NCI-H524 (cell line): ENCODE data around the gene SALL3.

Experiments used
- DNase-seq, 2 experiments: peaks; one replicate each; lab custom pipeline; 2025; lab: John Stamatoyannopoulos, UW

Gene SALL3

DNA sequence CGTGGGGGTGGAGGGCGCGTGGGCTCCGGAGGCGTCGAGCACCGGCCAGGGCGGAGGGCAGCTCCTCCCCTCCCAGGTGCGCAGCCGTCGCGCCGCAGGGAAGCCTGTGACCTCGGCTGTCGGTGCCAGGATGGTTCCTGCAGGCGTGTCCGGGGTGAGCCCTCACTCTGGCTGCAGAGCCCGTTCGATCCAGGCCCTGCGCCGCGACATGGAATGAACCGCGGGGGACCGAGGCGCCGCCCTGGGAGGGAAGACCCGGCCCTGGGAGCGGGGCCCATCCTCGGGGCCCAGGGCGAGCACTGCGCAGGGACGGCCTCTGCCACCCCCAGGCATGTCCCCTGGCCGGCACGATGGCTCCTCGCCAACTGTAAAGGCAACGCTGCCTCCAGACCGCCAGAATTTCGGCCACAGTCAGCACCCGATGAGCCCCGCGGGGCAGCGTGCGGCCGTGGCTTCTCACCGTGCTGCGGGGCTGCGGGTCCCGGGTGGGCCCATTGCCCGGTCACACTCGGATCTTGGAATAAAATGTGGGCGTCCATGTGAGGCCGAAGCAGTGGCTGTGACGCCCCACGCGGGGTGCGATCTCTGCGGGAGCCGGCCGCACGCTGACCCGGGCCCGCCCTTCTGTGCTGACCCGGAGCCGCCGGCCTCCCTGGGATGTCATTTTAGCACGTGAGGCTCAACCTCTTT is 26.6 kb downstream of the SALL3 start:
- DNase-seq, result no peak

DNA sequence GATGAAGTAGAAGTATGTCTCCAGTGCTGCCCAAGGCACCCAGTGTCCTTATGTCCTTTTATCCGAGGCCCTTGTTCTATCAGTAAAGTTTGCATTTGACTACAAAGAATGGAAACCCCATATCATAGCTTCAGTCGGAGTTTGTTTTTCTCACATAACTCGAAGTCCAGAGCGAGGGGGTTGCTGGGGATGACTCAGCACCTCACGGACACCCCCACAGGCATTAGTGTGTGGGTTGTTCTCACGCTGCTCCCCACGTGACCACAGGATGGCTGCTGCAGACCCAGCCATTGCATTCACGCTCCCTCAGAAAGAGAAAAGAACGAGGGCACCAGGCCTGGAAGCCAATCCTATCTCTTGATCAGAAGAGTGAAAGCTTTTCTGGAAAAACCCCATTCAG is 27.8 kb downstream of the SALL3 start:
- no peak for DNase-seq

DNA sequence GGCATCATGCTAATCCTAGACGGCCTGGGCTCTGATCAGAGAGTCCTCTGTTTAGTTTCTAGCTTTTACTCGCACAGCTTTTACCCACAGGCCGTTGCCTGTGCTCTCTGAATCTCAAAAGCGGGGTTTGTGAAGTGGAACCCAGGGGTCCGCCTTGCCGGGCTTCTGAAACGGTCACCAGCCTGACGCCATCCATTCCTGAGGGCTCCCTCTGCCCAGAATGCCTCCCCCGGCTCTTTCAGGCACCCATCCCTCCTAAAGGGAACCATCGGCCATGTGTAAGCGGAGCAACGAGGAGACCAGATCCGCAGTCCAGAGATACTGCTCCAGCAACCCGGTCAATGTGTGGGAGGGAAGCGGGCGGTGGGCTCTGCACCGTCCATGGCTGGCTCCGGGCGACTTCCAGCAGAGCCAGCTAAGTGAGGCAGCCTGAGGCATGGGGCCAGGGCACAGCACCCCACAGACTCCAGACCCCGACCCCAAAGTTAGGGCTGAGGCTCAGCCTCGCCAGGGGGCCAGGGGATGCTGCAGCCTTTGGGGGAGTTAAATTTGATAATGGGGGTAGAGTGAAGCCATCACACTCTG is 28.8 kb downstream of the SALL3 start:
- no peak for DNase-seq

DNA sequence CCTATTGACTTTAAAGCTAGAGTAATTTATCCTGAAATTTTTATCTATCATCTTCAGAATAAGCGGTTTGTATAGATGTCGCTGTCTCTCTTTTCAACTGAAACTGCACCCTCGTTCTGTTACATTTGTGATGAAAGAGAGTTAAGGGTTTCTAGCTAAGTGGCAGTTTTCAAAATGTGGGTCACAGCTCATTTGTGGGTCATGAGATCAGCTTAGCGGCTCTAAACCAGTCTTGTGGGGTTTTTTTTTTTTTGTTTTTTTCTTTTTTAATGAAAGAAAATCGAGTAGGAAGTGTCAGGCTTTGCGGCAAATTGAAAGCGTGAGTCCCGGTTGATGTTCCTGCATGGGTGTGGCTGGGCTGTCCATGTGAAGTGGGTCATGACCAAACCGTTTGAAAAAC is 31.2 kb downstream of the SALL3 start:
- DNase-seq, result no peak

DNA sequence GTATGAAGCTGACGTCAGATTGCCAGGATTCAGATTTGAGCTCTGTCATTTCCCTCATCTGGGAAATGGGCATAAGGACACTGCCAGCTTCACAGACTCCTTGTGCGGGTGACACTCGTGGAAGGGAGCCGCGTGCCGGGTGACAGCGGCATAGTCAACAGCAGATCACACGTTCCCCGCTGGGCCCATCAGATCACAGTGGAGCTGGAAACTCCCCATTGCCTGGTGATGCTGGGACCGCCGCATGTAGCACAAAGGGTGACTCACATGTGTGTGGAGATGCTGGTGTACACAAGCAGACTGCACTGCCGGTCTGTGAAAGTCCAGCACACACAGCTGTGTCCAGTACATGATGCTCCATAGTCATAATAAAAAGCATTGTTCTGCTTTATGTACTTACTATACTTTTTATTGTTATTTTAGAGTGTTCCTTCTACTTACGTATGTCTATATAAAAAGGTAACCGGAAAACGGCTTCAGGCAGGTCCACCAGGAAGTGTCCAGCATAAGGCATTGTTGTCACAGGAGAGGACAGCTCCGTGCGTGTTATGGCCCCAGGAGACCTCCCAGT is 31.8 kb downstream of the SALL3 start:
- no peak for DNase-seq

DNA sequence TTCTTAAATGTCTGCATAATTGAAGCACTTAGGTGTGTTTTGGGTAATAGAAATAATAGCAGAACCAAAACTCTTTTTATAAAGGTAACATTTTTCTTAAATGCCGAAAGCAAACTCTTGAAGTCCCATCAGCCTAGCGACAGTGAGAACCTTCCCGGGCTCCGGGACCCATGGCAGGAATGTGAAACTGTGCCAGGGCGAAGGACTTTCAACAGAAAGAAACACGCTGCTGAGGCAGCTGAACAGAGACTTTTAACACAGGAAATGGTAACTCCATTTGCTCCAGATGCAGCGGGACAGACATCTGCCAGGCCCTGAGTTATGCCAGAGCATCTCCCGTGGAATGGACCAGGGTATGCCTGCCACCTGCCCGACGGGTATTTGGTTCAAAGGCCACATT is 34.3 kb downstream of the SALL3 start:
- no peak for DNase-seq

DNA sequence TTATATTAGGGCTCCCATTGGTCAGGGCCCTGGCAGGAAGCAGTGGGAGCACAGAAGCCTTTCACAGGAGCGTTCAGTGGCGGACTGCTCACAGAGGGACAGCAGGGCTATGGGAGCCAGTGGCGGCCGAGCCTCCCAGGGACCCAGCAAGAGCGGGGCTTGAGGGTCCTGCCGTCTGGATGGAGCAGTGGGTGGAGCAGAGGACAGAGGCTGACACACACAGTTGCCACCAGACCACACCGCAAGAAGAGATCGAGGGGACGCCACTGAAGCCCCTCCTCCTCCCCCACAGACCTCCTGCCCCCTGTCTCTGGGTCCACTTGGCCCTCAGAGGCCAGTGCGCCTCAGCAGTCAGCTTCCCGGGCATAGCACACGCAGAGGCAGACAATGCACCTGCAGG is 39.3 kb downstream of the SALL3 start:
- DNase-seq, result no peak

DNA sequence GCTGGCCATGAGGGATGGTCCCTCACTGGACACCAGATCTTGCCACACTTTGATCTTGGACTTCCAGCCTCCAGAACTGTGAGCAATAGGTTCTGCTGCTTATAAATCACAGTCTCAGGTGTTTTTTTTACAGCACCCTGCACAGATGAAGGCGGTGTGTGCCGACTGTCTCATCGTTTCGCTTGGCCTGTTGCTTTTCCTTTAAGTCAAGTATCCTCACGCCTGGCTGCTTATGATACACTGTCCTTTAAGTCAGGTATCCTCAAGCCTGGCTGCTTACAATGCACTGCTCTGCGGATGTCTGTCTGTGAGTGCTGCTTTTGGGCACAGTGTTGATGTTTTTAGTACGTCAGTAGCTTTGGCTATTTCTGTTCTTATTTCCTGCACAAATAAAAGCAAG is 40.3 kb downstream of the SALL3 start:
- no peak for DNase-seq

DNA sequence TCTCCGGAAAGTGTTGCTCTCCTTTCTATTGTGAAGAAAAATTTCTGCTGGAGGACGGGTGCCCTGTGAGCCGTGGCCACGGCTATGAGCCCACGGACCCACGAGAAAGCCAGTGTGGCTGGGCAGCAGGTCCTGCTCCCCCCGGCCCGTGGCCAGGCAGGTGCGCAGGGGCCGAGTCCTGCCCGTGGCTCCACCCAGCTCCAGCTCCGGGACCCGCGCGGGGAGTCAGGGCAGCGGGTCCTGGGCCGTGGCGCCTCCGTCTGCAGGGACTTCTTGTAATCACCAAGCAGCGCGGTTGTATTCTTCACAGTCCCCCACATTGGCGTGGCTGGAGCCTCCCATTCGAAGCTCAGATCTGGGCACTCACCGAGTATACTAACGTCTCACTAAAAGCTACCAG is 43.0 kb downstream of the SALL3 start:
- no peak for DNase-seq

DNA sequence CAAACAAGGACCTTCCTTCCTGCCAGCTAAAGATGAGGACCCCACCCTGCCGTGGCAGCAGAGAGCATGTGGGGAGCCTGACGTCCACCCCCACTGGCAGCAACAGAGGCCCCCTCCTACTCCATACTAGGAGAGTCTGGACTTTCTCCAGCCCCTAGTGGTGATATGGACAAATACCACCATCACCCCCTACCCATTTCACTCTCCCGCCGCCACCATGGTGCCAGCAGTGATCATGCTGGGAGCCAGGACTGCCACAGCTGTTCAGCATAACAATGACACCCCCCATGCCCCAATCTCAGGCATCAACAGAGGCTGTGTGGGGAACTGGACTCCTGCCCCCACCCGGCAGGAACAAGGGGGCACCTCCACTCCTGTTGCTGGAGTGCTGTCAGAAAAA is 46.9 kb downstream of the SALL3 start:
- DNase-seq, result no peak

DNA sequence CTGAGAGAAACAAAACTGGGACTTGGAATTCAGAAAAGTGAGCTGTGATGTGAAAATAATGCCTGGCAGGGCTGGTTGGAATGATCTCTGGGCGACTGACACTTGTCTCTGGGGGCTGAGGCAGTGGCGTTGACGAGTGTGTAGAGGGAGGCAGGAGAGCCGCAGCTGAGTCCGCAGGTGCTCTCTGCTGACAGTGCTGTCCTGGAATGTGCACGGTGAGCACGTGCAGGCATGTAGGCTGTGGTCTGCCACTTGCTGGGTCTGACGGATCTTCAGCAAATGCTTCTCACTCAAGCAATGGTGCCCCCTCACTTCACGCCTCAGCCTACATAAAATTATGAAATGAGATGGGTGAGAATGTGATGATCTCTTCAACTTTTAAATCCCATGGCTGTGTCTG is 51.1 kb downstream of the SALL3 start:
- DNase-seq, result no peak

DNA sequence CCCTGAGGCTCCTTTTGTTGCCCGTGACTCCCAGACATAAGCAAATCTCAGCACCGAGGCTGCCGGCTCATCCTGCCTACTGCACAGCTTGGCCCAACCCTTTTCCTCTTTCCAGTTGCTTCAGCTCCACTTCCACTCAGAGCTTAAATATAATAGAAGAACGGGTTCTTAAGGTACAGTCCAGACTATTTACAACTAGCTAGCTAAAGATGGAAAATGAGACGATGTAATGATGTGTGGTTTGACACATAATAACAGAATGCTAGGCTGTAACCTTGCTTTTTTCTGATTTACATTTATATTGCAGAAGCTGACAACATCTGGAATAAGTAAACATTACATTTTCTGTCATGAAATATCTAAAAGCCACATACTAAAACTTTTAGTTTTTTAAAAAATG is 62.7 kb downstream of the SALL3 start:
- DNase-seq, result no peak

DNA sequence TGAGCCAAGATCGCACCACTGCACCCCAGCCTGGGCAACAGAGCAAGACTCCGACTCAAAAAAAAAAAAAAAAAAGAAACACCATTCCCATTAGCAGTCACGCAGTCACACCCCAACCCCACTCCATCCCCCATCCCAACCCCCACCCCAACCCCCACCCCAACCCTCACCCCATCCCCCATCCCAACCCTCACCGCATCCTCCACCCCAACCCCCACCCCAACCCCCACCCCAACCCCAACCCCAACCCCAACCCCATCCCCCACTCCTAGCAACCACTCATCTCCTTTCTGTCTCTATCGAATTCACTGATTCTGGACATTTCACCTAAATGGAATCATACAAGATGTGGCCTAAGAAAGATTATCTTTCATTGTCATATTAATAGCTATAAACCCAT is 63.7 kb downstream of the SALL3 start:
- no peak for DNase-seq

DNA sequence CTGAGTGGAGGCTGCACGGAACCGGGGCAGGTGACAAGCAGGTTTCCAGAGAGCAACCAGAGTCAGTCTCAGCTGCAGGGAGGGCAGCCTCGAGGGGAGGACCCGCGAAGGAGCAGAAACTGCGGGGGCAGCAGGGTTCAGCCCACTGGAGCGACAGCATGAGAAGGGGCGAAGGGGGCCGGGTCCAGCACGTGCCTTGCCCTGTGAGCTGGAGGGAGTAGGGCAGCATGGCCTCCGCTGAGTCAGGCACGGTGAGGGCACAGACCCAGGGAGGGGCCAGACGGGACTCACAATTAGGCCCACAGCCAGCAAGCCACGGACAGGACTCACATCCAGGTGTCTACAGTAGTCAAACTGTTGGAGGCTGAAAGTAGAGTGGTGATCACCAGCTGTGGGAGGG is 66.9 kb downstream of the SALL3 start:
- no peak for DNase-seq

DNA sequence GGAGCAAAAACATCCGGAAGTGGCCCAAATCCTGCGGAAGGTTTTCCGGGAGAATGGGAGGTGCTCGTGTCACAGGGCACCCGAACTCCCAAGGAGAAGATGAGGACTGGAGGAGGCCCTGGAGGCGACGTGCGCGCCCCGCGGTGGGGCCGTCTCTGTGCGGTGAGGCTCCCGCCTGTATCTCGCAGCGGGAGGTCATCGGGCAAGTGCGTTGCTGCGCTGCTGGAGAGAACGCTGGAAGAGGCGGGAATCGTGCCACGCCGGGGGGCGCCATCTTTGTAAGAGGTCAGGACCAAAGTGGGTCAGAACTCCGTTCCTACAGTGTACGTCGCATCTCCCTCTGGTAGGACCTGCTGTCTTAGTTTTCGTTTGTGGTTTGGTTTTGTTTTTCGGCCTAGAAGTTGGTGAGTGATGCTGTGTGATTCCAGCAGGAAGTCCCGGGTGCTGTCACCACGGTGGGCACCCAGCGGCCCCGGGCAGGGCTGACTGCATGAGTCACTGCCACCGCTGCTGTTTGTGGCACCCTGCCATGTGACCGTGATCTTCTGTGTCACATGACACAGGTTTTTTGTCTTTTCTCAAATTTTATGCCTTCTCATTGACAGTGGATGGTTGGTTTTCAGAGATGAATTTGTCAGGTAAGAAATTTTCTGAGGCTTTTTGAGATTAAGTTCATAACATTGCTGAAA is 68.1 kb downstream of the SALL3 start:
- DNase-seq, result no peak

DNA sequence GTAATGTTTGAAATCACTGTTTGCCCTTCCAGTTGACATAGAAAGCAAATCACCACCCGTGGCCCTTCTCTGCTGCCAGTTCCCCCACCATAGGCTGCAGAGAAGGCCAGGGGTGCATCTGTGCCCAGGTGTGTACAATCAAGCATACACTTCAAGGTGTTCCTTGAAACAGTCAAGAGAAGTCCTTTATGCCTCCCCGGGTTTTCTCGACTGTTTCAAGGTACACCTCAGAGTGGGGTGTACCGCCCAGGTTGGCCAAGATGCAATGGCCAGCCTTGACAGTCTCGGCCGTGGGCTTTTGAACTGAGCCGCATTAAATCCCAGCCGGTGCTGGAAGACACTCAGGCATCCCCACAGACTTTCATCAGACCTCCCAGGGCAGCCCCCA is 68.6 kb downstream of the SALL3 start:
- DNase-seq, result no peak

DNA sequence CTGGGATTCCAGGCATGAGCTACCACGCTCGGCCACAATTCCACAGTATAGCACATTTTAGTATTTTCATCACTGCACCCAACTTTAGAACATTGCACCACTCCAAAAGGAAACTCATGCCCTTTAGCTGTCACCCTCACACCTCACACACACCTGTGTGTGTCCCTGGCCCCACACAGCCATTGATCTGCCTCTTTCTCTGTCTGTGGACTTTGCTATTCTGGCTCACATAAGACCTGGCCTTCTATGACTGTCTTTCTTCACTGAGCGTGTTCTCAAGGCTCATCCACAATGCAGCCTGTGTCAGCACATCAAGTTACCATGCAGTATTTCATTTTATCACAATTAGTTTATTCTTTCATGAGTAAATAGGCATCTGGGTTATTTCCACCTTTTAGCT is 69.9 kb downstream of the SALL3 start:
- no peak for DNase-seq
